AML-193 (cell line): ENCODE data around the gene MYCBPAP.

Experiments used
- DNase-seq, 2 experiments: peaks; one replicate each; lab custom pipeline; 2025; lab: John Stamatoyannopoulos, UW

The MYCBPAP gene

GRCh38 chr17:50487213-50488096 lies 20.8 kb upstream of the MYCBPAP start:
- no peak for DNase-seq

- no peak for DNase-seq
These were observed 19.4 kb upstream of the MYCBPAP start for GRCh38 chr17:50488880-50489279.

DNA sequence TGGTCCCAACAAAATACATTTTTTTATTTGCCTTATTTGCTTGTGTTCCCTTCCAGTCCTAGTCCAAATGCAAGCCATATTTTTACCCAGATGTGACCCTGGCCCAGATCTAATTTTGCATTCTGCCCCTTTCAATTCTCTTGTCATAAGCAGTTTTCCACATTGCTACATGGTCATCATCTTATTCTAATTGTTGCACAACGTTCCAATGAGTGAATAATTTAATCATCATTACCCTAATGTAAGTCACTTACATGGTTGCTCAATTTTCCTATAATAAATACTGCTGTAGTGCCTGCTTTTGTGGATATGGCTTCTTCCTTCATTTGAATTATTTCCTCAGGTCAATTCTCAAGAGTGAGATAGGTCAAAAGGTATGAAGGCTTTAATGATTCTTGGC lies 16.7 kb upstream of the MYCBPAP start:
- no peak for DNase-seq

- no peak for DNase-seq
These were observed 16.0 kb upstream of the MYCBPAP start for GRCh38 chr17:50492214-50492613.

DNA sequence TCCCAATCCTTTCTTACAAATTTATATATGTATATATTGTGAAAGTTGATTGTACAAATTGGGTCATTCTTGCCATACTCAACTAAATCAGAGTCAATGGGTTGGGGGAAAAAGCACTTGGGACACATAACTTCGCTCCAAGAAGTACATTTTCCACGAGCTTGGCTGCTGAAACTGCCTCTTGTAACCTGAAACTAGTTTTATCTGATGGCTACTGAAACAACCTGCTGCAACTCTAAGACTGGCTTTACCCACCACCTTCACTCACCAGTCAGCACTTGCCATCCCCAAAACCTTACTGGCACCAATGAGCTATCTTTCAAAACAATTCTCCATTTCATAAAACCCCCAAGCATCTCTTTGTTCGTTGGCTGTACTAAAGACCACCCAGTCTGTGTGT lies 14.5 kb upstream of the MYCBPAP start:
- no peak for DNase-seq

DNA sequence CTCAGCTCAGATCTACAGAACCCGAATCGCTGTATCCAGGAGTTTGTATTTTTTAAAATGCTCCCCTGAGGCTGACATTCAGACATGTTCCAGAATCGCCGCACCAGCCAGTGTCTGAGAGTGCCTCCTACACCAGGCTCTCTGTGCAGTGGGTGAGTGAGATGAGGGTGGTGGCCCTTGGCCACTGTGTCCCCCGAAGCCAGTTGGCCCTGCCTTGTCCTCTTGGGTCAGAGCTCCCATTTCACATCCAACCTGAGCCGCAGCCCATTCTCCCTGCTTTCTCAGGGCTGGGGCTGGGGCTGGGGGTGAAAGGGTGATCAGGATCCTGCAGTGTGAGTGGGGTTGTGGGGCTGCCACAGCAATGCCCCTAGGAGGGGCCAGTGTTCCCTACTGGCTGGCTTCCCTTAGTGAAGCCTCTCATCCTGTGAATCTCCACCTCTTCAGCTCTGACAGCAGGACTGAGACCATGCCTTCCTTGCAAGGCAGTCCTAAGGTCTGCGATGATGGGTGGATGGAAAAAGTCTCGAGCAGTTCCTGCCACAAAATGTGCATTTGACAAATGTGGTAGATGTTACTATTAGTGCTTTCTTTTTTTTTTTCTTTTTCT lies 12.9 kb upstream of the MYCBPAP start:
- no peak for DNase-seq

GRCh38 chr17:50495918-50496317 lies 12.3 kb upstream of the MYCBPAP start:
- no peak for DNase-seq

- DNase-seq, result no peak
These were observed 10.0 kb upstream of the MYCBPAP start for GRCh38 chr17:50498021-50498874.

DNA sequence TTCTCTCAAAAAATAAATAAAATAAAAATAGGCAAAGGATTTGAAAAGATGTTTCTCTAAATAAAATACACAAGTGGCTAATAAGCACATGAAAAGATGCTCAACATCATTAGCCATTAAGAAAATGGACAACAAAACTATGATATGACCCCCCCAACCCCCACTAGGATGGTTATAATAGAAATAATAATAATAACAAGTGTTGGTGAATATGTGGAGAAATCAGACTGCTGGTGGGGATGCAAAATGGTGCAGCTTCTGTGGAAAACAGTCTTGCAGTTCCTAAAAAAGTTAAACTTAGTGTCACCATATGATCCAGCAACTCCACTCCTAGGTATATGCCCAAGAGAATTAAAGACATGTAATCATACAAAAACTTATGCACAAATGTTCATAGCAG lies 9.0 kb upstream of the MYCBPAP start:
- DNase-seq, result no peak

- no peak for DNase-seq
These were observed 8.5 kb upstream of the MYCBPAP start for GRCh38 chr17:50499721-50500120.

DNA sequence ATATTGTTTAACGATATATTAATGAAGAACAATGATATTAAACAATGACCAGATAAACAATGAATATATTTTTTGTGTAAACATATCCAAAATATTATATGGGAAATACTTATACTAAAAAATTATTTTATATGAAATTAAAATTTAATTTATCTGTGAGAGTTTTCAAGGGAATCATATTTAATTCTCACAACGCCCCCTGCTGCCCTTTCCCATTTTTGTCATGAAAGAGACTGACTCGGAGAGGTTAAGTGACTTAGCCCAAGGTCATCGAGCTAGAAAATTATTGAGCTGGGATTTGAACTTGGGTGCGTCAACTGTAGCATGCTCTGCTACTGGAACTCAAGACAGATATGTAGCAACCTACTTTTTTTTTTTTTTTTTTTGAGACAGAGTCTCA lies 7.2 kb upstream of the MYCBPAP start:
- DNase-seq, result peak; percentile 35 to 44

DNA sequence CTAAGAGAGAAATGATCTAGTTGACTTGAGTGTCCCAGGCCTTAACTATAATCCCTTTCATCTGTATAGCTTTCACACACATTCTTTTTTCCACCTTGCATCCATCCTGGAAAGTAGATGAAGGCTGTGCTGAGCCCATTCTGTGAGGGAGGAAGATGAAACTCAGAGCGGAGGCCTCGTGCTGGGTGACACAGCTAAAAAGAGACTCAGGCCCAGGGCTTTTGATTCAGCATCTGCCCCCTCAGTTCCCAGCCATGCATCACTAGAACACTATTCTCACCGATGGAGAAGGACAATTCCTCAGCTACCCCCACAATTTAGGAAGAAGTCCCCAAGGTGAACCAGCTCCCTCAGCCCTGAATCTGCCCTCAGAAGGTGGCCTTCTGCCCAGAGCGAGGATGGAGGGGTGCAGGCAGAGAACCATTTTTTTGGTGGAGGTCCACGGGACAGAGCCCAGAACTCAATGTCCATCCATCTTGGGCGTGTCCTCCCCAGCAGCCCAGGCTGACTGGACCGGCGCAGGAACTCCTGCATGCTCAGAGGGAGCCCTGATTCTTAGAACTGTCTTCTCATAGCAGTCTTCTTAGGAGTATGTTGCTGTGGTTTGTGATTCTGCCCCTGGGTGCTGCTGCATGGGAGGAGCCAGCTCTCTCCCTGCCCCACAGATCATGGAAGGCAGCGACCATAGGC lies 5.8 kb upstream of the MYCBPAP start:
- DNase-seq, result no peak

DNA sequence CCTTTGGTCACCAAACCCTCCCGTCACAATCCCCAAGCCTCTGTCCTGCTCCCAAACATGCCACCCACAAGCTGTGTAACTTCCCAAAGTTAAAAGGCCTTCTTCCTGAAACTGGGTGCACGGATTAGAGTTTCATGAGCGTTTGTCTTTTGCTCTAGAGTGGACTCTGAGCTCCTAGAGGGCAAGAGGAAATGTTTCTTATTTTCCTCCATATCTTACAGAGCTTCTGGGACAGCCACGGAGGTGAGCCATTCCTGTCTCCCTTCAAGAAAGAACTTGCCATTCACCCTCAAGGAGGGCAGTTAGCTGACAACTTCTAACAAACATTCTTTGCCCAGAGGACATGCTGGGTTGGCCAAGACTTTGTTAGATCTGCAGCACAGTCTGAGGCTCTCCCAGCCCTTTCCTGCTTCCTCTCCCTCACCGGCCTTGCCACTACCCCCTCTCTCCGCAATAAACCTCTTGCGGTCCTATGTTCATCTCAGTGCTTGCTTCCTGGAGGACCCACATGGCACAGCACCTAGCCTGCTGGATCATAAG lies 2.6 kb upstream of the MYCBPAP start:
- DNase-seq, result no peak

DNA sequence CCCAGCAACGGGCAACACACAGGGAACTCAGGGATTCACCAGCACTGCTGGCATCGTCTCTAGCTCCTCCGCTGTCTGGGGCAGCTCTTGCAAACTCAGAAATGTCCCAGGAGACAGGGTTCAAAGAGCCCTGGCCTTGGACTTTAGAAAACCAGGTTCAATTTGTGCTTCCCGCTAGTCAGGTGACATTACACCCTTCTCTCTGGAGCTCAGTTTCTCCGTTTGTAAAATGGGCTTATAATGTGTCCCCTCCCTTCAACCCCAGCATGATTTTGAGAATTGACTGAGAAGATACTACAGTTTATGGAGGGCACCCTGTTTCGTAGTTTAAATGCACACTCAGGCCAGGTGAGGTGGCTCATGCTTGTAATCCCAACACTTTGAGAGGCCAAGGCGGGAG lies 1.9 kb upstream of the MYCBPAP start:
- no peak for DNase-seq

- DNase-seq, result no peak
These were observed 578 bp downstream of the MYCBPAP start for GRCh38 chr17:50508573-50509460.

- no peak for DNase-seq
These were observed 2.8 kb downstream of the MYCBPAP start for GRCh38 chr17:50511058-50511457.

DNA sequence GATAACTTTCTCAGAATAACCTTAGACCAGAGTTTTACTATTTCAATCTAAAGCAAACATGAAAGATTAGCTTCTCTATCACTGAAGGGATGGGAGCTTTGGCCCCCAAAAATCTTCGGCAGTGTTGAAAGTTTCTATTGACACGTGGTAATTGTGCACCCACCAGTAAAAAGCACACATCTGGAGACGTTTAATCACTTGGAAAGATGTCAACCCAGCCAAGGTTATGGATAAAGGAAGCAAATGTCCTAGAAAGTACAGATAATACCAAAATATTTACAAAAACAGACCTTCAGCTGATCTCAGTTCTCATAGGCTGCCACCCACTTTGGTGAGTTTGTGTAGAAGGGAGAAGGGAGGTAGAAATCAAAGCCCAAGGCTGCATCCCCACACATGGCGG lies 5.3 kb downstream of the MYCBPAP start:
- DNase-seq, result no peak

DNA sequence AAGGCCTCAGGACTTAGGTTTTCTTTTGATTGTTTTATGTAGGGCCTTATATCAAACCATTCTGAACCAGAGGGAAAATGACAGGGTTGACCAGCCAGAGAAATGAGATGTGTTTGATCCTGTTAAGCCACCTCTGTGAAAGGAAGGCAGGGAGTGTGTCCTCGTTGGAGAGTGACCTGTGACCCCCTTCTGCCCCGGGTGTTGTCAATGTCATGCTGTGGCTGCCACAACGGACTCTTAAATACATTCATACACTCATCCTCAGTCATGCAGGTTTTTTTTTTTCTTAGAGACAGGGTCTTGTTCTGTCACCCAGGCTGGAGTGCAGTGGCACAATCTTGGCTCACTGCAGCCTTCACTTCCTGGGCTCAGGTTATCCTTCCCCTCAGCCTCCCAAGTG lies 6.1 kb downstream of the MYCBPAP start:
- no peak for DNase-seq

- DNase-seq, result peak; percentile 72 to 82
These were observed 6.9 kb downstream of the MYCBPAP start for GRCh38 chr17:50514936-50515702.

- DNase-seq, result no peak
These were observed 8.8 kb downstream of the MYCBPAP start for GRCh38 chr17:50517011-50517410.
